HEK293T (cell line): ENCODE measurements around the gene FUCA2.

Source experiments
- ARNT ChIP-seq: fragments of 450-650 bp; IDR thresholded peaks from 2 replicates; pipeline ENCODE4 v1.6.1; 2017; ENCODE audit warnings: mild to moderate bottlenecking
- CTBP1 ChIP-seq: fragments of 450-650 bp; IDR thresholded peaks from 2 replicates; pipeline ENCODE4 v1.6.1; 2016; ENCODE audit warnings: borderline replicate concordance
- FOXA1 ChIP-seq: fragments of 450-650 bp; IDR thresholded peaks from 2 replicates; pipeline ENCODE4 v1.6.1; 2016; ENCODE audit warnings: mild to moderate bottlenecking
- FOXK2 ChIP-seq: fragments of 450-650 bp; IDR thresholded peaks from 2 replicates; pipeline ENCODE4 v1.6.1; 2016; ENCODE audit warnings: mild to moderate bottlenecking
- HDGF ChIP-seq: fragments of 450-650 bp; IDR thresholded peaks from 2 replicates; pipeline ENCODE4 v1.6.1; 2017; ENCODE audit warnings: antibody characterized with exemption, borderline replicate concordance
- NFRKB ChIP-seq: fragments of 450-650 bp; IDR thresholded peaks from 2 replicates; pipeline ENCODE4 v1.6.1; 2016; ENCODE audit warnings: mild to moderate bottlenecking, moderate library complexity
- SP1 ChIP-seq: fragments of 450-650 bp; IDR thresholded peaks from 2 replicates; pipeline ENCODE4 v1.6.1; 2017
- SUZ12 ChIP-seq: fragments of 450-650 bp; IDR thresholded peaks from 2 replicates; pipeline ENCODE4 v1.6.1; 2016; ENCODE audit warnings: mild to moderate bottlenecking
- ZNF384 ChIP-seq: fragments of 450-650 bp; IDR thresholded peaks from 2 replicates; pipeline ENCODE4 v1.6.1; 2016

- no peak for TF ChIP-seq NFRKB
- no peak for TF ChIP-seq HDGF
- TF ChIP-seq FOXA1 = no peak
- no peak for TF ChIP-seq ZNF384
- TF ChIP-seq ARNT = no peak
- TF ChIP-seq CTBP1 = no peak
- no peak for TF ChIP-seq SP1
- no peak for TF ChIP-seq FOXK2
- no peak for TF ChIP-seq SUZ12
Observed at GRCh38 chr6:143549949-143550268, 38.4 kb upstream of the FUCA2 start.
